Measurements from ENCODE around the gene STRADA. TPM values are rescaled to one million over a fixed set of nuclear protein-coding genes. Genes with fewer than 3 reads are reported as not detected.

Gene STRADA
- total RNA-seq, 1 experiment from 2014 or later: 18.1 TPM

DNA sequence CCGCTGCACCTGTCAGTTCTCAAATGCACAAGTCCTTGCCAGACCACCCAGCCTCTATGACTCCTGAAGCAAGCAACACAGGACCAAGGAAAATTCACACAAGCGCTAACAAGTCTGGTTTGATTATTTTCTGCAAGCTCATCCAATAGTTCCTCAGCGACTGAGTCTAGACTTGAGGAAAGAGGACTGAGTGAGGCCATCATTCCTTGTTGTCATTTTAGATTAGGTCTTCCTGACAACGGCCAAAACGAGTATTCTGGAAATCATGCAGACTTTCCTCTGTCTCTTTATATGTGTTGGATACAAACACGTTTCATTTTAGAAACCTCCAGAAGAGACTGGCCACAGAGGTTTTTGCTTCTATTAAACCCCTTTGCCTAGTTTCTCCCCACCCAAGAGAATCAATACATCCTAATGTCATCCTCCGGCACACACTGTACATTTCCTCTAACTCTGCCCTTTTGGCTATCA is 31.2 kb upstream of the STRADA start:
- Mint-ChIP-seq H3K4me3 (ENCODE audit: low read depth, unreplicated experiment) (peak overlapping the region; percentile 73), H3K36me3 (ENCODE audit: insufficient read depth, unreplicated experiment) (peaks cover 45% of the 10 kb centered on the region), H3K27ac (ENCODE audit: unreplicated experiment) (peak overlapping the region; percentile 98), H3K9me3 (ENCODE audit: low read depth, unreplicated experiment) (peaks cover 2% of the 10 kb centered on the region), H3K27me3 (ENCODE audit: unreplicated experiment) (no peaks in the 10 kb centered on the region), H3K4me1 (ENCODE audit: low read depth, unreplicated experiment) (peaks cover 35% of the 10 kb centered on the region)
- no peak for TF ChIP-seq CTCF (IDR thresholded peaks at IDR 0.05; ENCODE audit: unreplicated experiment)
- intact Hi-C loops (cut with micrococcal nuclease; ENCODE audit: unreplicated experiment): no loop called here
- TSS peak; percentile 72 for BruUV-seq (replicated peaks)
- CTCF ChIA-PET: interaction anchor here (0.5 to 1.4 kb wide), 2 partner anchors 16 to 30 kb away, joined by 3 to 5 read pairs; no protein-coding TSS in a partner anchor
- no peak for DNase-seq

GRCh38 chr17:63768433-63768832 is 26.8 kb upstream of the STRADA start:
- BruUV-seq (replicated peaks): no TSS peak
- CTCF ChIA-PET: no interaction called here
- H3K4me1 Mint-ChIP-seq (ENCODE audit: low read depth, unreplicated experiment): peaks cover 12% of the 10 kb centered on the region
- H3K9me3 Mint-ChIP-seq (ENCODE audit: low read depth, unreplicated experiment): peaks cover 2% of the 10 kb centered on the region
- H3K4me3 Mint-ChIP-seq (ENCODE audit: low read depth, unreplicated experiment): no peak overlapping the region
- no peak for DNase-seq
- H3K27me3 Mint-ChIP-seq (ENCODE audit: unreplicated experiment): no peaks in the 10 kb centered on the region
- intact Hi-C loops (cut with micrococcal nuclease; ENCODE audit: unreplicated experiment): no loop called here
- no peak overlapping the region for H3K27ac Mint-ChIP-seq (ENCODE audit: unreplicated experiment)
- H3K36me3 Mint-ChIP-seq (ENCODE audit: insufficient read depth, unreplicated experiment): peaks cover 26% of the 10 kb centered on the region
- TF ChIP-seq CTCF (IDR thresholded peaks at IDR 0.05; ENCODE audit: unreplicated experiment): no peak

GRCh38 chr17:63766754-63767153 is 25.2 kb upstream of the STRADA start:
- intact Hi-C loops (cut with micrococcal nuclease; ENCODE audit: unreplicated experiment): no loop called here
- Mint-ChIP-seq H3K9me3 (ENCODE audit: low read depth, unreplicated experiment) (peaks cover 2% of the 10 kb centered on the region), H3K36me3 (ENCODE audit: insufficient read depth, unreplicated experiment) (peaks cover 22% of the 10 kb centered on the region), H3K4me3 (ENCODE audit: low read depth, unreplicated experiment) (no peak overlapping the region), H3K27me3 (ENCODE audit: unreplicated experiment) (no peaks in the 10 kb centered on the region), H3K4me1 (ENCODE audit: low read depth, unreplicated experiment) (peaks cover 12% of the 10 kb centered on the region), H3K27ac (ENCODE audit: unreplicated experiment) (no peak overlapping the region)
- no peak for TF ChIP-seq CTCF (IDR thresholded peaks at IDR 0.05; ENCODE audit: unreplicated experiment)
- no TSS peak for BruUV-seq (replicated peaks)
- CTCF ChIA-PET: no interaction called here
- no peak for DNase-seq

DNA sequence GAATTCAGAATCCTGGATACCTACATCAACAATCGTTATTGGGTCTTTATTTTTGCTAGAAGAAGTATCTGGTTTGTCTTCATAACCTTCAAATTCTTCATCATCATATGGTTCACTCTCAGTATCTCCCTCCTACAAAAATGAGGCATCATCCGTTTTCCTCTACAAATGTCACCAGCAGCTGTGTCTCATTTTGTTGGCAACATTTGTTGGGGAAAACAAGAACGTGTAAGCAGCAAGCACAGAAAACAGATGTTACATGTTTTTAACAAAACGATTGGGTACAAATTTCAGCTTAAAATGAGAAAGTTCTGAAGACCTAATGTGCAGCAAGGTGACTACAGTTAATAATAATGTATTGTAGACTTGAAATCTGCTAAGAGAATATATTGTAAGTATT is 23.1 kb upstream of the STRADA start:
- BruUV-seq (replicated peaks): no TSS peak
- no peak for TF ChIP-seq CTCF (IDR thresholded peaks at IDR 0.05; ENCODE audit: unreplicated experiment)
- CTCF ChIA-PET: no interaction called here
- H3K4me1 Mint-ChIP-seq (ENCODE audit: low read depth, unreplicated experiment): no peaks in the 10 kb centered on the region
- intact Hi-C loops (cut with micrococcal nuclease; ENCODE audit: unreplicated experiment): no loop called here
- peaks cover 19% of the 10 kb centered on the region for H3K36me3 Mint-ChIP-seq (ENCODE audit: insufficient read depth, unreplicated experiment)
- no peak overlapping the region for H3K4me3 Mint-ChIP-seq (ENCODE audit: low read depth, unreplicated experiment)
- H3K9me3 Mint-ChIP-seq (ENCODE audit: low read depth, unreplicated experiment): no peaks in the 10 kb centered on the region
- DNase-seq: no peak
- H3K27me3 Mint-ChIP-seq (ENCODE audit: unreplicated experiment): no peaks in the 10 kb centered on the region
- no peak overlapping the region for H3K27ac Mint-ChIP-seq (ENCODE audit: unreplicated experiment)

Measured in Calu3 (cell line).